HG03575 (cell line): ENCODE results near the gene GALNT10.
A peak's percentile ranks its signal among the peaks of the same experiment; 100 is the strongest.

Experiments used
- ATAC-seq: cut with Tn5 transposase; IDR thresholded peaks from one replicate; pipeline ENCODE4 v1.9.1; 2021; ENCODE audit not compliant: unreplicated experiment, insufficient number of reproducible peaks, low FRiP score; ENCODE audit errors: extremely low read depth

Gene GALNT10

DNA sequence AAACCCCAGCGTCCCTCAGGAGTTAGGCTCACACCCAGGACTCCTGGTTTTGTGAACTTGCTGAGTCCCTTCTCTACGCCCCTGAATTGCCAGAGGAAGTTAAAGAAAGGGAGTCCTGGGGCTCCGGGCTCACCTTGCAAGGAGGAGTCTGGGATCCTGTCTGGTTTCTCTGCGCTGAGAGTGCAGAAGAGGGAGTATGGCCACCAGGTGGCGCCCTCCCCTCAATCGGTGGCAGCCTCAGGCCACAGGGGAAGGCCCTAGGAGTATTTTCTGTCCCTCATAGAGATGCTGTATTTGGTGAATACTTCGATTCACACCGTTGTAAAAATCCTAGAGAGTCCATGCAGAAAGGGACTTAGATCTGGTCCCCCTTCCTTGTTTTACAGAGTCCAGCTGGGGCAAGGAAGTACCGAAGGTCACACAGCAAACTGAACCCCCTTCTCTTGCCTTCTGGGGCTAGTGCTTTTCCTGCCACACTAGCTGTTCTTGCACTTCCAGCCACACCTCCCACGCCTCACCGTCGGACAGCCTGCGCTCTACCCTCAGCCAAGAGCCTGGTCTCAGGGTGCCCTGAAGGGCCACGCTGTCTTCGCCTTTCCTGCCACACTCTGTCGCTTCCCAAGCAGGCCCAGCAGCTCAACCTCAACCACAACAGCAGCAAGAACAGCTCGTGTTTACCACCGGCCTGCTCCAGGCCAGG lies 277.3 kb downstream of the GALNT10 start:
- ATAC-seq = peak; percentile 69

DNA sequence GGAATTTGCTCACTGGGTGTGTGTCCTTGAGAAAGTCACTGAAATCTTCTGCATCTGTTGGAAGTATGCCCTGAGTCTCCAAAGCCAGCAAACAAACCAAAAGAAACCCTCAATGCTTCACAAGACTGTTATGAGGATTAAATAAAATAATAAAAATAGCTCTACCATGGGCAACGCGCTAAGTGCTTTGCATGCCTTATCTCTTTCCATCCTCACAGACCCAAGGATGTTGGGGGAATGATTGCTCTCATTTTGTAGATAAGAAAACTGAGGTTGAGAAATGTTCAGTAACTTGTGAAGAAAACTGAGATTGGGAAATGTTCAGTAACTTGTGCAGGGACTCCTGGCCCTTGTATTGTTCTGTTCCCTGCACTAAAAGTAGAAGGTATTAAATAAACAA lies 279.6 kb downstream of the GALNT10 start:
- no peak for ATAC-seq
